ENCODE data around the gene FKBP4. TPM values are rescaled to one million over a fixed set of nuclear protein-coding genes. Genes with fewer than 3 reads are reported as not detected.
"Not testable (repeated sequence)": the region's sequence is repeated elsewhere in the genome, so short reads cannot be mapped to it uniquely, and the experiment has no call there.

Gene FKBP4
- total RNA-seq, 1 donor = 51.8 TPM

- no peak for TF ChIP-seq CTCF (IDR thresholded peaks at IDR 0.05; ENCODE audit: insufficient read depth, low read depth, low read length)
- H3K4me3 ChIP-seq (ENCODE audit: low read depth, low read length) = no peak overlapping the region
- no peak for DNase-seq (ENCODE audit: low read depth)
Measured at GRCh38 chr12:2765608-2766007, 29.2 kb upstream of the FKBP4 start.

GRCh38 chr12:2768224-2768961 is 26.4 kb upstream of the FKBP4 start:
- TF ChIP-seq CTCF (IDR thresholded peaks at IDR 0.05; ENCODE audit: insufficient read depth, low read depth, low read length) = no peak
- DNase-seq (ENCODE audit: low read depth) = no peak
- H3K4me3 ChIP-seq (ENCODE audit: low read depth, low read length) = no peak overlapping the region

GRCh38 chr12:2769866-2770533 is 24.8 kb upstream of the FKBP4 start:
- DNase-seq (ENCODE audit: low read depth) = no peak
- no peak overlapping the region for H3K4me3 ChIP-seq (ENCODE audit: low read depth, low read length)
- TF ChIP-seq CTCF (IDR thresholded peaks at IDR 0.05; ENCODE audit: insufficient read depth, low read depth, low read length) = no peak

GRCh38 chr12:2770544-2770943 is 24.2 kb upstream of the FKBP4 start:
- H3K4me3 ChIP-seq (ENCODE audit: low read depth, low read length); DNase-seq (ENCODE audit: low read depth): not testable (repeated sequence)

GRCh38 chr12:2772370-2772769 is 22.4 kb upstream of the FKBP4 start:
- TF ChIP-seq CTCF (IDR thresholded peaks at IDR 0.05; ENCODE audit: insufficient read depth, low read depth, low read length) = no peak
- no peak overlapping the region for H3K4me3 ChIP-seq (ENCODE audit: low read depth, low read length)
- no peak for DNase-seq (ENCODE audit: low read depth)

- no peak for DNase-seq (ENCODE audit: low read depth)
- no peak overlapping the region for H3K4me3 ChIP-seq (ENCODE audit: low read depth, low read length)
- no peak for TF ChIP-seq CTCF (IDR thresholded peaks at IDR 0.05; ENCODE audit: insufficient read depth, low read depth, low read length)
Measured at GRCh38 chr12:2773199-2773875, 21.4 kb upstream of the FKBP4 start.

- TF ChIP-seq CTCF (IDR thresholded peaks at IDR 0.05; ENCODE audit: insufficient read depth, low read depth, low read length) = no peak
- H3K4me3 ChIP-seq (ENCODE audit: low read depth, low read length) = no peak overlapping the region
- DNase-seq (ENCODE audit: low read depth) = no peak
Measured at GRCh38 chr12:2775431-2775830, 19.3 kb upstream of the FKBP4 start.

Data from fibroblast of villous mesenchyme (primary cell).